GM12864 (cell line): Measurements from ENCODE around the gene METTL1.

Experiments
- DNase-seq: peaks from one replicate; pipeline ENCODE4 v3.0.0-alpha.2; 2011; ENCODE audit warnings: low read depth
- H3K4me3 ChIP-seq: 2 replicates; pipeline ENCODE4 v1.5.1; 2011; ENCODE audit warnings: mild to moderate bottlenecking, low read depth, low read length, control low read depth
- TF ChIP-seq, protein P1 (sequence below): IDR thresholded peaks from 2 replicates; pipeline ENCODE4 v1.5.1; 2011; ENCODE audit warnings: low read depth, mild to moderate bottlenecking, moderate library complexity, low read length, control low read depth, inconsistent platforms; ENCODE audit errors: missing control alignments

The METTL1 gene

DNA sequence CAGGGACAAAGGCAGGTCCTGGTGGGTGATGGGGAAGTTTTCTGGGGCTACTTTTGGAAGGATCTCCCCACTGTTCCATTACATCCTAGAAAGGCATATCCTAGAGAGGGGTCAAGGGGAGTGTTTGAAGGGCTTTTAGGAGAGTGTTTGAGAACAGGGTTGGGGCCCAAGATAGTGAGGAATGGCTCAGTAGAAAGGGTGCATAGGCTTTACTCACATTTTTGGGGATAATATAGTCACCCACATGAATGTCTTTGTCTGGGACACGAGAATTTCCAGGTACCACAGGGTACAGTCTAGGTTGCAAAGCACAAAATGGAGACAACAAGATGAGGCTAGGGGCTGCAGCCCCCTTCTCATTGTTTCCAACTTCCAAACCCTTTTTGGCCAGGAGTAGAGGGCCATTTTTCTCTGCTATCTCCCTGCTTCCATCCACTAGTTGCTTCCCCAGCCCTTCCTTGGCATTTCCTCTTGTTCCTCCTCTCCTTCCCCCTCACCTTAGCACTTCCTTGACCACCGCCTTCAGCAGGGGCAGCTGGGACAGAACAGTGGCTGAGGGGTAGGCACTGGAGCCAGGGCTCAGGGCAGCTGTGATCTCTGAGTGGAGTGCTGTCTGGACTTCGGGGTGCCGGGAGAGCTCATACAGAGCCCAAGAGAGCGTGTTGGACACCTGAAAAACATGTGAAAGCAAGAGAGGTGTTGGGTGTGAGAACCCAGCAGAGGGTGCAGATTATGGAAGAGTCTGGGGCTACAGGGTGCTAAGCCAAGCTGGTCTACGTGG is 7.8 kb downstream of the METTL1 start:
- TF ChIP-seq, protein P1, sequence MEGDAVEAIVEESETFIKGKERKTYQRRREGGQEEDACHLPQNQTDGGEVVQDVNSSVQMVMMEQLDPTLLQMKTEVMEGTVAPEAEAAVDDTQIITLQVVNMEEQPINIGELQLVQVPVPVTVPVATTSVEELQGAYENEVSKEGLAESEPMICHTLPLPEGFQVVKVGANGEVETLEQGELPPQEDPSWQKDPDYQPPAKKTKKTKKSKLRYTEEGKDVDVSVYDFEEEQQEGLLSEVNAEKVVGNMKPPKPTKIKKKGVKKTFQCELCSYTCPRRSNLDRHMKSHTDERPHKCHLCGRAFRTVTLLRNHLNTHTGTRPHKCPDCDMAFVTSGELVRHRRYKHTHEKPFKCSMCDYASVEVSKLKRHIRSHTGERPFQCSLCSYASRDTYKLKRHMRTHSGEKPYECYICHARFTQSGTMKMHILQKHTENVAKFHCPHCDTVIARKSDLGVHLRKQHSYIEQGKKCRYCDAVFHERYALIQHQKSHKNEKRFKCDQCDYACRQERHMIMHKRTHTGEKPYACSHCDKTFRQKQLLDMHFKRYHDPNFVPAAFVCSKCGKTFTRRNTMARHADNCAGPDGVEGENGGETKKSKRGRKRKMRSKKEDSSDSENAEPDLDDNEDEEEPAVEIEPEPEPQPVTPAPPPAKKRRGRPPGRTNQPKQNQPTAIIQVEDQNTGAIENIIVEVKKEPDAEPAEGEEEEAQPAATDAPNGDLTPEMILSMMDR = no peak
- no peak overlapping the region for H3K4me3 ChIP-seq
- no peak for DNase-seq

DNA sequence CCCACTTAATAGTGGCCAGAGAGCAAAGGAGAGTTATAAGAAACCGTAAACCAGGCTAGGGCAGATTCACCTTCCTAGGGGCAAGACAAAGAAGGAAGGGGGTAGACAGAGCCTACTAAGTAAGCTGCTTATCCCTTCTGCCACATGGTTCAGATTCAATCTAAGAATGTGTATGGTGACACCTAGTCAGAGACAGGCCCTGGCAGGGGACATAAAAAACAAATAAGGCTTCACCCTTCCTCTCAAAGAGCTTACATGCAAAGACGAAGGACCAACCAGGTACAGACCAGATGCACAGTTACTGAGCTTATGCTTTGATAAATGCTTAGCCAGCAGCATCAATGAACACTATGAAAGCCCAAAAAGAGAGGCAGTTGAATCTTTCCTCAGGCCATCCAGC is 9.4 kb downstream of the METTL1 start:
- no peak overlapping the region for H3K4me3 ChIP-seq
- TF ChIP-seq, protein P1 = no peak
- DNase-seq = no peak

DNA sequence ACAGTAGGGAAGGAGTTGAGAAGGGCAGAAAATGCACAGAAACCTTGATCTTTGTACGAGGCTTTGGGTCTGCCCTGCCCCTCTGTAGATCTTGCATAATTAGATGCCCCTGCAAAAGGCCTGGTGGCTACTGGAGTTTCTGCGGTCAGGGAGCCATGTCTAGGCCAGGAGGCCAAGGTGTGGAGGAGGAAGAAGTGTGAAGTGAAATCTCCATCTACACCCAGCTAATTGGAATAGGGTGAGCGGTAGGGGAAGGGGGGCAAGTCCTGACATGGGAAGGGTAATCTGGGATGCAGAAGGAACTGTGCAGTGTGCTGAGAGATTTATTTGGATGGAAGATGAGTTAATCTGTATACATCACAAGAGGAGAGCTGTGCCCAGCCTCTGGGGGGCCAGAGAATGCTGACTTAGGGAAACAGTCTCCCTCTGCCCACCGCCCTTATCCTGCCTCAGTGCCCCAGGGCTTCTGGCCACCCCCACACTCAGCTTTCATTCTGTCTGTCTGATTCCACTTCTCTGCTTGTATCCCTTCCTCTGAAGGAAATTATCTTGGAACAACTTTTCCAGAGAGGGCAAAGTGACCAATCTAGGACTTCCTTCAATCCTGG is 10.4 kb downstream of the METTL1 start:
- no peak for DNase-seq
- H3K4me3 ChIP-seq = no peak overlapping the region

DNA sequence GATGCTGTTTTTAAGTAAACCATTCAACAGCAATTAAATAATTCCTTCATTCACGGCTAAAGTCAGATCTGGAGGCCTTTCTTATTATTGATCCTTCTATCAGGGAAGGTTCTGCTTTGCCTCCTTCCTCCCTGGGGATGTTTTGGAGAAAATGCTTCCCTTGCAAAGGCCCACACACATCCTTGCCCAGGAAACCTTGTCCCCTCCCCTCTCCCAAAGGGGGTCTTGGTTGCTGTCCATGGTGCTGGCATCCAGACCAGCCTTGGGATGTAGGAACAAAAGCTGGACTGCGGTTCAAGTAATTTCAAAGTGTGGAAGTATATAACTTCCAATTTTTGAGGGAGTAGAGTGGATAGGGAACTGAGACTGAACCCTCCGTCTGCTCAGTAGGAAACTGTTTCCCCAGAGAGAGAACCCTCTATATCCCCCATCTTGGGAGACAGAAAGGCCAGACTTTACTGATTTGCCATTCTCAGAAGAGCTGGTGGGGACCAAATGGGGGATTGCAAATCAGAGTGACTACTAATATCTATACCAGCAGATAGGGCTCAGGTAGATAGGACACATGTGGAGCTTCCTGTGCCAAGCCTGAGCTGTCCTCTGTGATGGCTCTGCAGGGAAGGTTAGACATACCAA is 11.4 kb downstream of the METTL1 start:
- TF ChIP-seq, protein P1 = no peak
- no peak for DNase-seq
- no peak overlapping the region for H3K4me3 ChIP-seq

More for the DNA sequence above, 10.4 kb downstream of the METTL1 start:
- TF ChIP-seq, protein P1 = no peak

DNA sequence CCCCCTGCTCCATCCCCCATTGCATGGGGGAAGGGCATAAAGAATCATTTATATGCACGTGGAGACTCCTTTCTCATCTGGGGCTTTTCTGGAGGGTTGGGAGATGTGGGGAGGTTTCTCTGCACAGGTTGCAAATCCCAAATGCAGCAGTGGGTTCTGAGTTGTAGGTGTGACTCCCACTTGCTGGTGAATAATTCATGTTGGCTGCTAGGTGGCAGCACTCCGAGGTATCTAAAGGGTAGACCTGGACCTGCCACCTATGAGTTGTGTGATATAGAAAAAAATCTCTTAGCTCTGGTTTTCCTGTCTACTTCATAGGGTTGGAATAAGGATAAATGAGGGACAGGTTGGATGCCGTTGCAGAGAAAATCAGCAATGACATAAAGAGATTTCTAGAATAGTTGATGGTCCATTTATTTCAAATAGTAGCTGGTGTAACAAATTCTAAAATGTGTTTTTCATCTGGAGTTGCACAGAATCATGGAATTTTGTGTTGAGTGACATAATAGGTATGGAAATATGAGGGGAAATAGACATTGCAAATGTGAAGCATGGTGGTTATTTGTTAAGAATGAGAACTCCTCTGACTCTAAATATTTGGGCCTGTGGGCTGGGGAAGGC is 12.4 kb downstream of the METTL1 start:
- no peak for DNase-seq
- H3K4me3 ChIP-seq = no peak overlapping the region
- TF ChIP-seq, protein P1 = peak; percentile 65

DNA sequence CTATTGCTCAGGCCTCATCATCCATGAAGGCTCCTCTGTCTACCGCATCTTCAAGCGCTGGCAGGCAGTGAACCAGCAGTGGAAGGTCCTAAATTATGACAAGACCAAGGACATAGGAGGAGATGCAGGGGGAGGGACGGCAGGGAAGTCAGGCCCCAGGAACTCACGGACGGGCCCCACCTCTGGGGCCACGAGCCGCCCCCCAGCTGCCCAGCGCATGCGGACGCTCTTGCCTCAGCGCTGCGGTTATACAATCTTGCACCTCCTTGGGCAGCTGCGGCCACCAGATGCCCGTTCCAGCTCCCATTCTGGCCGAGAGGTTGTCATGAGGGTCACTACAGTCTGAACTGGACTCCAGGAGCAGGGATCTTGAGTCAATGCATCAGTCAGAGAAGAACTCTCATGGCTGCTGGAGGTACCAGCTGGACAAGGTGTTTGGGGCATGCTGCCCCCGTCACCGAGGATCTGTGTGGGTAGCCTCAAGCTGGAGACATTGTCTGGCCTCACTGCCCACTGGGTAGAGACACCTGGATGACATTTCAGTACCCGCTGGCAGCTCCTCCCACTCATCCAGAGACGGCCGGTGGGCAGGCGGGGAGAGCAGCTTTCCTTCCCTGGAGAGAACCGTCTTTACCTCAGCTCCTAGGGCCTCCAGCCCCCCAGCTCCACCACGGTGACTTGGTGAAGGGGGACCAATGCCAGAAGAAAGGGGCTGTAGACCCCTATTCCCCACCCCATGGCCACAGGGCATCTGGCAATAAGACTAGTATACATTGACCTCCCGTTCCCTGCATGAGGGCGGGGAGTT is 13.1 kb downstream of the METTL1 start:
- H3K4me3 ChIP-seq = no peak overlapping the region
- DNase-seq = no peak
- TF ChIP-seq, protein P1 = no peak
